GM18867 (cell line): ENCODE data around the gene SCRG1.

ENCODE experiments used
- ATAC-seq: cut with Tn5 transposase; IDR thresholded peaks from one replicate; pipeline ENCODE4 v1.9.1; 2021; ENCODE audit warnings: mild to moderate bottlenecking, moderate library complexity; ENCODE audit not compliant: unreplicated experiment

SCRG1 gene

DNA sequence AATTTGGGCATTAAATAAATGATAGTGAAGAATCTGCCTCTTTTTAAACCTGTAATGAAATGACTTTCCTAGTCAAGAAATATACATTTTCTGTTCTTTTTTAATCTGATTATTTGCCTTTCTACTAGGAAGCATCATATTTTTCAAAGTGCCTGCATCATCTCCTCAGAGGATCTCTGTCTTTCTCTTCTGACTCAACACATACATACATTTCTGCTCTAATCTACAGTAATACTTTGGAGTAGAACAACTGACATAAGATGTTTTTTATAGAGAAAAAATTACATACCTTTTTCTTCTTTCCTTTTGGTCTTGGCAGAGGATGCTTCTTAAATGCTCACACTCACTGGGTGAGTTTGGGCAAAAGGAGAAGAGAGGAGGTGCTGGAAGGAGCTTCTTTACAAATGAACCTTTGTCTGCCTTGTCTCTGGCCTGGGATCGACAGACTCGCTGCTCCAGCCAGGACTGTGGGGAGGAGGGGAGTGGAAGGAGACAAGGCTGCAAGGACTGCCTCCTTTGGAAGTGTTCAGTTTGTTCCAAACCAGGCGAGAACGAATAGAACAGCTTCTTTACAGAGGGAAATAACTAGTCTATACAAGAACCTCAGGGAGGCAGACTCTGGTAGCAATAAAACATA, at the start of gene SCRG1:
Gene SCRG1, minus strand, starts transcription at position 338 of the 637 bp plus-strand sequence. CDS start 7,702 bp downstream, outside the sequence.
- no peak for ATAC-seq

DNA sequence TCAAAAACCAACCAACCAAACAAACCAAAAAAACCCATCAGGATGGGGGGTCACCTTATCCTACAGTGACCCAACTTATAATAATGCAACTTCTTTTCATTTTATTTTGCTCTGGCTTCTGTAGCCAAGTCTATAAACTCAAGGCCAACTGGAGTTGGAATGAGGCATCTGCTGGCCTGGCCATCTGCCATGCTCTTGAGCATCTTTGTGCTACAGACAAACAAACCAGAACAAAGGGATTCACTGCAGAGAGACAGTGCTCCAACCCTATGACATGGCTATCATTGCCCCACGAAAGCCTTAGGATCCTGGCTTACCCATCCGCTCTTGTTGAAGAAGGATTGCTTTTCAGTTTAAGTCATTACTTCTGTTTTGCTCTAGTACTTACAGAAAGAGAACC, 49.2 kb upstream of the SCRG1 start:
- no peak for ATAC-seq

DNA sequence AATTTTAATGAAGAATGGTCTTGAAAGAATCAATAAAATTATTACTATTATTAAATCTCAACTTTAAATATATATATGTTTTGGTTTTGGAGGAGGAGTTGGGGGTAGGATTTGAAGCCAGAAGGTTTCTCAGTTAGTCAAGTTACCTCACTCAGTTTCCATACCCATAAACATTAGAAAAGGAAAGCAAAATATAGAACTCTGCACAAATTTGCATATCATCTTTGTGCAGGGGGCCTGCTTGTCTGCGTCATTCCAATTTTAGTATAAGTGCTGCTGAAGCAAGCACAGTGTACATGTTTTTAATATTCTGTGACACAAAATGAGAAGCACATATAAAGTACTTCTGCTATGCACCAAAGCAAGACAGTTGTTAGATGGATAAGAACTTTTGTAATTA, 47.5 kb upstream of the SCRG1 start:
- peak; percentile 97 for ATAC-seq

DNA sequence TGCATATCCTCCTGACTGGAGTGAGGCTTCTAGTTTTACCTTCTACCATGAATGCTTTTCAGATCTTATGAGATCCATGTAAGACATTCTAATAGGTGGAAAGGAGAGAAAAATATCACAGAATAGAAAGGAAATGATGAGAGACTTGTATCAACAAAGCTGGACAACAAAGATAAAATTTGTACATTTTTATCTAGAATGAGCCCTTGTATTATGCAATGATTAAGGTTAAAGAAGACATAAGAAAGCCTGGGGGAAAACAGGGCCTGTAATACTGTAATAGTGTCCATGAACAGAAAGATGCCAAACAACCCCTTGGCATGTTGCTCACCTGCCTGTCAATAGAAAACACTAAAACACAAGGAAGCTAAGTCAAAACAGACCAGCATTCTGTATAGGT, 44.2 kb upstream of the SCRG1 start:
- ATAC-seq: no peak

DNA sequence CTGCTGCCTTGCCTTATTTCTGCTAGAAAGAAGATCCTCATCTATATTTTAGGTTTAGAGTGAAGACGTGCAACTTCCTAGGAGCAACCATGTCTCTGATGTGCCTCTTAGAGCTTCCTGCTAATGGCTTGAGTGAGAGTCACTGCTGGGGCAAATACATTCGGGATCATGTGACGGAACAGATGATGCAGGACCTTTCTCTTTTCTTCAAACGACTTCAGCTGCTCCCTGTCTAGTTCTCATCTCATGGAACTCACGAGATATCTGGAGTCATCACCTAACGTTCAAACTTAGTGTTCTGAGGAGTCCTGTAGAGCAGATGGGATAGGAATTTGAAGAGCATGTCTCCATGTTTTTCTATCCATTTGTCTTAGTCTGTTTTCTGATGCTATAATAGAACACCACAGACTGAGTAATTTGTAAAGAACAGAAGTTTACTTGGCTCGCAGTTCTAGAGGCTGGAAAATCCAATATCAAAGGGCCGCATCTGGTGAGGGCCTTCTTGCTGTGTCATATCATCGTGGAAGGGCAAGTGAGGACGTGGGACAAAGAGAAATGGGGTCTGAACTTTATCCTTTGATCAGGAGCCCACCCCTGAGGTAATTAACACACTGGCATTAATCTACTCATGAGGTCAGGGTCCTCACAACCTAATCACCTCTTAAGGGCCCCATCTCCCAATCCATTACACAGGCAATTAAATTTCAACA, 43.5 kb upstream of the SCRG1 start:
- ATAC-seq: no peak

DNA sequence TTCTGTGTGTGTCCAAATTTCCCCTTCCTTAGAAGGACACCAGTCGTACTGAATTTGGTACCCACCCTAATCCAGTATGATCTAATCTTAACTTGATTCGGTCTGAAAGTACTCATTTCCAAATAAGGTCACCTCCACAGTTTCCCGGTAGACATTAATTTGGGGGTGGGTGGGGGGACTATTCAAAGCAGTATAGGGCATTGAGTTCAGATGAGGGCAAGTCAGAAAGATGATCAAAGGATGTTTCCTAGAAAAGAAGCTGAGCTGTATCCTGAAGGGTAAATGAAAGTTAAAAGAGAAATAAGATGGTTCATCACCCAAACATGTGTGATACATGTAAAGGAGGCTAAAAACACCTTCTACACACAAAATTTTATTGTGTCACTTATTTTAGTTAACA, 42.0 kb upstream of the SCRG1 start:
- ATAC-seq: no peak

DNA sequence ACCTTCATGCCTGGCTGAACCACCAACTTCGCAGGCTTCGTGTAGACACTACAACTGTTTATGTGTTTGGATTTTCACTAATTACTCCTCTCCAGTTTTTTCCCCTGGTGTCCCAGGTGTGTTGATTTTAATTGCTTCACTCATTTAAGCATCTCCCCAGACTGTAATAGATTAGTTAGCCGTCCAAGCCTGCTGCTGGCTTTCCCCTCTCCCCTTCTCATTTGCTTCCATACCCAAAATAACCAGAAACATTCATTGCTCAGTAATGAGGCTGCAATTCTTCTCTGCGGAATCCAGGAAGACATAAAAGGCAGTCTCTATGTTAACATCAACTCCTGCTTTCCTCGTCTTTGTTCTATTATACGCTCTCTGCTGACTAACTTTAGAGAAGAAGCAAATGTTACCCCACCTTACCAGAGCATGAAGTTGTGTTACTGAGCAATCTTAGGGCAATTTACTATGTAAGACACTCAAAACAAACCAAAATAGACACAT, 37.9 kb upstream of the SCRG1 start:
- no peak for ATAC-seq

DNA sequence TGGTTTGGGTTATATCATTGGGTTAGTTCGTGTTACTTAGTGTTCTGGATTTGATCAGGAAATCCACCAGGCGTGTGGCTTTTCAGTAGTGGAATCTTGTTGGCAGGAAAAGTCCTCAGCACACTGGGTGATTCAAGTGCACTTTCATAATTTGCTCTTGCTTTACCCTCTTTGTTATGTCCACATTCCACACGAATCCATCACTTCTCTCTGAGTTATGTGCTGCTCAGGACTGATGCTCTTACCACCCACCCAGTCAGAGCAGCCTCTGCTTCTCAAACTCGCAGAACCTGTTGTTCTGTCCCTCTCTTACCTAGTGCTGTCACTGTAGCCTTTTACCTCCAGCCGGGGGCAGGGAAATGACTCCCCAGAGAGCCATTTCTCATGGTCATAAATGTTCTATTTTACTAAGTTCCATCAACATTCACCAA, 37.2 kb upstream of the SCRG1 start:
- no peak for ATAC-seq

DNA sequence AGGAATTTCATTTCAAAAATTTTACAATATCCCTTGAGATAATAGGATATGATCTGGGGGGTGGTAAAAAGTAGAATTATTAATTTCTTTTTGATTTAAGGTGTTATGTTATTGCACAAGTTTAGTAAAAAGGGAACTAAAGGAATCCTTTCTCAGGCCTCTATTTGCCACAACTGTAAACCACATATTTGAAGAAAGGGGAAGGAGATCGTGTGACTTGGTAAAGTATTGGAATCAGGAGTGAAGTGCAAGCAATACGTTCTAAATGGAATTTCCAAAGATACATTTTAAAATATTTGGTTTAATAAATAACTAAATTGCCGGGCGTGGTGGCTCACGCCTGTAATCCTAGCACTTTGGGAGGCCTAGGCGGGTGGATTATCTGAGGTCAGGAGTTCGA, 35.3 kb upstream of the SCRG1 start:
- ATAC-seq: no peak

DNA sequence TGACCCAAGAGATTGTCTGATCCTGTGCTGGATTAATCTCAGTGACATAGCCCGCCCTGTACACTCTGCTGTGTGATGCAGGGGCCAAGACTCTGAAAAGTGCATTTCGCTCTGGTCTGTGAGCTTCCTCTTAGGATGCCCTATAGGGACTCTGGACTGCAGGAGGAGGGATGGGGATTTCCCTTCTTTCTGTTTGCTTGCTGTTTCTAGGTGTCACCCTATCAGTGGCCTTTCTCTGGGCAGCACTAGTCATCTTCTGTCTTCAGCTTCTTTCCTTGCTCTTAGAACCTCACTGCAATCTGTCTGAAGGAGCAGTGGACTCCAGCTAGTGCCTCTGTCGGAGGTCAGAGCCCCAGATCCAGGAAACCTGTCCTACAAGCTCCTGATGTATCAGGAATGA, 34.5 kb upstream of the SCRG1 start:
- ATAC-seq: no peak

DNA sequence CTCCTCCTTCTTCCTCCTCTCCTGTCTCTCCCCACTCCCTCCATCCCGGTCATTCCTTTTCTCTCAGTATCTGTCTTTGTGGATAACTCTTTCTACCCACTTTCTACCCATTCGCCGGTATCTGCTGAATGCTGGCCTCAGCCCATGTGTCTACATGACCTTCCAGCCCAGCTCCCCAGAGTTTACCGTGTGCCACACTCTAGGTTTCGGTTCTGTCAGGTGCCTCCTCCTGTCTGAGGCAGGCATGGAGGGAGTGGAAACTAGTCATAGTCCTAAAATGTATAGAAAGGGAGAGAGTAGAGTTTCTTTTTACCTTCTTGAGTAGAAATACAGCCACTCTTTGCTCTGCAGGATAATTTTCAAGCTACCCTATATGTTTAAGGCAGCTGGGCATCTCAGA, 33.5 kb upstream of the SCRG1 start:
- ATAC-seq: peak; percentile 82

DNA sequence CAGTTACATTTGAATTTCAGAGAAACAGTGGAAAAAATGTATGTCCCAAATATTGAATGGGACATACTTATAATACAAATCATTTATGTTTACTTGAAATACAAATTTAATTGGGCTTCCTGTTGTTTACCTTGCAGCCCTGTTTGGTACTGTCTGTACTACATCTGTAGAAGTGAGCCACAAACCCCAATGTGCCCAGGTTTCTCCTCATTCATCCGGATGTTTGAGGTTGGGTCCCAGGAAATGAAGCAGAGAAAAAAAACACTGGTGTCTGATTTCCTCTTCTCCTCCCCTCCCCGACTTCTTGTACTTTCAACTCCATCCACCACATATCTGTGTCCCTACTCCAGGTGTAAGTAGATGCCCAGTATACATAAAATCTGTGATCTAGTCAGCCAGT, 27.1 kb upstream of the SCRG1 start:
- no peak for ATAC-seq

DNA sequence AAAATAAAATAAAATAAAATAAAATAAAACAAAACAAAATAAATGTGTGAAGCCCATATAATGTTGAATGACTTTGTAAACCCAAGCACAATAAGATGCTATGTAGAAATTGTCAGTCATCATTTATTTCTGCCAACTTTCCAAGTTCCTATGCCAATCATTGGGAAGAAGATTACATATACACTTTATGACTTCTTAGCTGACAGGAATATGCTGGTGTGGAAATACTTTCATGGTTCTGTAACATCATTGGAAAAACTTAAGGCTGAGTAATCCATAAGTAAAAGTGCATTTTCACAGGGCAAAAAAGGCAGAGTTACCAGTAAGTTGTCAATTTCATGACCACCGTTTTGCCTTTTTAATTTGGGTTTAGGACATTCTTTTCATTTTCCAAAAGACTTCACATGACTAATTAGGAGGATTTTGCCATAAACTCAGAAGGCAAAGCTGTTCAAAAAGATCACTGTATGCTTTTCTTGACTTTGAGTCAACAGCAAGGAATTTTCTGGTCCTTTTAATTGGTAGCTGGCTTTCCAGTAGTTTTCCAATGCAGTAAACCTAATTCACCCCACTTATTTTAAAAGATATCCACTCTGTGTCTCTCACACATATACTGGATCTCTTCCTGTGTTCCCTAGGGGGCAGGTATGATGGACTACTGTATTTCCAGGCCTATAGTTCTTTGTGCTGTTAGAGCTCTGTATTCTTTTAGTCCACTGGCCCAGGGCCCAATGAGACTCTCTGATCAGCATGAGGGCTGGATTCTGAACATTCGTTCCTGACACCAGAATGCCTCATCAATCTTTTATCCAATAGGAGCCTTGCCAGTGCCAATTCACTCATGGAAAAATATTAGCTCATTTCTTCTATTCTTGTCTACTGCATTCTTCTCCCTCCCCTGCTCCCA, 26.2 kb upstream of the SCRG1 start:
- no peak for ATAC-seq

DNA sequence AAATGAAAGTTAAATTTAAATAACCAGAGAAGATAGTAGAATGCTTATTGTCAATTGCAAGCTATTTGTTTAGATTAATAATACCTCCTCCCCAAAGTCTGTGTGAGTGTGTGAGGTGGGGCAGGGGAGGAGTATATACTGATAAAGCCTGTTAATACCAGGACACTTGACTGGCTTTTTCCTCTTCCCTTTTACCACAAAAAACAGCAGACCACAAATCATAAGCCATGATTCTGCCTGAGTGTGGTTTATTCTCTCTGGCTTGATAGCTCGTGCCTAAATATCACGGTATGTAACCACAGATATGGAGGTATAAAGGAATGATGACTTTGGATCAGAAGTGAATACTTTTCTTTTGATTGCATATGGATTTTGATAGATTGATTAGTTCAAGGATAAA, 21.9 kb upstream of the SCRG1 start:
- no peak for ATAC-seq

DNA sequence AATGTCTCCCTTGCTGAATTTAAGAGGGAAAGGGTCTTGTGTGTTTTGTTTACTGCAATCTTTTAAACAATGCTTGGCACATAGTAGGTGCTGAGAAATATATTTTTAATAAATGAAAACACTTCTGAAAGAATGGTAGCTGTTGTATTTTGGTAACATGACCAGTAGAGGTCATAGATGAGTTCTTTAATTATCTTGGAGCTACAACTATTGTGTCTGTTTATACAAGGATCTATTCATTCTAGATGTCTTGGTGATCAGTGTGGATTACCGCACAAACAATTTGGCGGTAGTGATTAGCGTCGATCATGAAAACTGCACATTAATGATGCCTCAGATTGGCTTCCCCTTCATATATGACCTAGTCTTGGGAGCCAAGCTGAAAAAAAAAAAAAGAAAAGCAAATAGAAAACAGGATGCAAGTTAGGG, 21.4 kb upstream of the SCRG1 start:
- ATAC-seq: peak; percentile 70

DNA sequence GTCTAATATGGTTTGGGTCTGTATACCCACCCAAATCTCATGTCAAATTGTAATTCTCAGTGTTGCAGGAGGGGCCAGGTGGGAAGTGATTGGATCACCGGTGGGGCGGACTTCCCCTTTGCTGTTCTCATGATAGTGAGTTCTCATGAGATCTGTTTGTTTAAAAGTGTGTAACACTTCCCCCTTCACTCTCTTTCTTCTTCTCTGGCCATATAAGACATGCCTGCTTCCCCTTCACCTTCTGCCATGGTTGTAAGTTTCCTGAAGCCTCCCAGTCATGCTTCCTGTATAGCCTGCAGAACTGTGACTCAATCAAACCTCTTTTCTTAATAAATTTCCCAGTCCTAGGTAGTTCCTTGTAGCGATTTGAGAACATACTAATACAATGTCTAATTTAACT, 19.7 kb upstream of the SCRG1 start:
- ATAC-seq: no peak

DNA sequence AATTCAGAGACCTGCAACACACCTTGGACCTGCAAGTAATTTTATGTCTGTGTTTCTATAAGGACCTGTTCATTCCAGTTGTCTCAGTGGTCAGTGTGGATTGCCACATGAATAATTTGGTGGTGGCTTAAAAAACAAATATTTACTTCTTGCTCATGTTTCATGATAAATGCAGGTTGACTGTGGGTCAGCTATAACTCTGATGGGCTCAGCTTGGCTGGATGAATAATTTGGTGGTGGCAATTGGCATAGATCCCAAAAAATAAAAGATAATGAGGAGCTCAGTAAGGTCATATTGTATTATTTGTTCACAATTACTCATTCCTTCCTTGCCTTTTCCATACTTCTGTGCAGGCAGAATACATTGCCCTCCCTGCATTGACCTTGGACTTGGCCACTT, 18.9 kb upstream of the SCRG1 start:
- no peak for ATAC-seq

DNA sequence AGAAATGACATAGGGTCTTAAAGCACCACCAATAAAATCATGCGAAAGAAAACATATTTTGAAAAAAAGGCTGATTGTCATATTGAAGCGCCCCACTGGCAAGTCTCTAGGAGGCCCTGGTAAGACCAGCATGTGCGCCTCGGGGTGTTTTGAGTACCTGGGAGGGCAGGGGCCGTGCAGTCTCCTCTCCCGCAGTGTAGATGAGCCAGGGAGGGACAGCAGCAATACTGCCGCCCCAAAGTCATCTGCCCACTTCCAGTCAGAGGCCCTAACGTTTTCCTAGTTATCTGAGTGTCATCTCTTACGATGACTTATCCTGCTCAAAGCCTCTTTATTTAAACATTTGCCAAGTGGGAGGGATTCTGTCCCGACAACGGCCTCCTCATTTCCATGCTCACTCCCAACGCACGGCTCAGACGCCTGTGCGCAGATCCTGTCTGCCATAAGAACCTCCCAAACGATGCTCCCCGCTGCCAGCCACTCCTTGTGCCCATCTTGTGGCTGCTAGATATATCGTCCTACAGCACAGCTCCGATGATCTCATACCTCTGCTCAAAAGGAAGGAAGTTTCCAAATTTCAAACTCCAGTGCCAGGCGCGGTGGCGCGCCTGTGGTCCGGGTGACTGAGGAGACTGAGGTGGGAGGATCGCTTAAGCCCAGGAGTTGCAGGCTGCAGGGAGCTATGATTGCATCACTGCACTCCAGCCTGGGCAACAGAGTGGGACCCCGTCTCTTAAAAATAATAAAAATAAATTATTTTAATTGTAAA, 17.2 kb upstream of the SCRG1 start:
- no peak for ATAC-seq

DNA sequence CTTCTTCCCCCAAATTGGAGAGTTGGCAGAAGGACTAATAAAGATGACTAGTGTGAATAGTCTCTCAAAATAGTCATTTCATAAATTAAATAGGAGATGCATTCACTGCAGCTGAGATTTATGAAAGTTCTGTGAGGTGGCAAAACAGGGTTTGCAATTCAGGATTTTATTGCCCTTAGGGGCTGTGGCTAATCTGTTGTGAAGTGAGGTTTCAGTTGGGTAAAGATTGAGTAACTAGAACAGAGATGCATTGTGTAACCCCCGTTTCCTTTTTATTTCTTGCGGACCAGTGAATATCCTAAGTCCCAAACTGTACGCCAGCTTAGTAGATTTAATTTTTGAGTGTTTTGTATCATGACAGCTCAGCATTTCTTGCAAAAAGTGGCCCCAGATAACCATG, 16.2 kb upstream of the SCRG1 start:
- ATAC-seq: no peak

DNA sequence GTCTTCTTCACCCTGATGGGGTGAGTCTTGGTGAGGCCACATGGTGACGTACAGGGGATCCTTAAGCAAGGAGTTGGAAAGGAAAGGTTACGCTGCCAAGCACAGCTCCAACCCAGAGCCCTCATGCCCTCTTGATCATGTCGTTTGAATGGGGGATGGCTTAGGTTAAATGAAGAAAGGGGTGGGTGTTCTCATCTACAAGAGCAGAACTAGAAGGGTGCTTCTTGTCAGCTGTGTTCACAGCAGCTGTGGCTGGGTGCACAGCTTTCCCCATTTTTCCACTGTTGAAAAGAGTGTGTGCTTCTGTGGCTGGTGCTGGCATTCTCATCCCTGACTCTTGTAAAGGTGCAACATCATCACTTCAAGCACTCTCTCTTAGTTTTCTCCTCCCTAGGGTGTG, 15.5 kb upstream of the SCRG1 start:
- no peak for ATAC-seq

DNA sequence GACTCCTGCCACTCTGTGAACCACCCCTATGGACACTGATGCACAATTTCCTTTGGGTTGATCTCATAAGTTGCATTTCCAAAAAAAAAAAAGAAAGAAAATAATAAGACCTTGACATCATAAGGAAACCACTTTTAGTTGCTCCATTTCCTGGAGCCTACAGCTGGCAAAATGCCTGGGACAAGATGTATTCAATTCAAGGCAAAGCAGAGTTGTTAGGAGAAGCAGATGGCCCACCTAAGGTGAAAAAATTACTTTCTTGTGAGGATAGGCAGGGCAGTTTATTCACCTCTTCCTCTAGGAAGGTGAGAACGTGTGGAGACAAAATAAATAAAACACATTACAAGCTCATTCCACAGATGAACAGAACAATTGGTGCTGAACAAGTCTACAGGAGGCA, 14.1 kb upstream of the SCRG1 start:
- ATAC-seq: no peak
